Activated naive CD8-positive, alpha-beta T cell treated with anti-CD3 and anti-CD28 coated beads, Interleukin-2, amount 10 ng/mL, durations not matched to agents 7 days and 5 days (primary cell): ENCODE measurements around the gene DGKQ. TPM values are rescaled to one million over a fixed set of nuclear protein-coding genes. Genes with fewer than 3 reads are reported as not detected.
A peak's percentile ranks its signal among the peaks of the same experiment; 100 is the strongest.

Source experiments
- ATAC-seq: fragments of 150-1000 bp; cut with Tn5 transposase; one replicate; pipeline ENCODE4 v1.10.0; 2021; ENCODE audit warnings: low read depth, moderate library complexity
- POLR2A ChIA-PET: fragments of 350-600 bp; sonication (Branson Sonifier 250); formaldehyde crosslinking; loops from one replicate; lab custom pipeline; 2021; ENCODE audit warnings: antibody characterized with exemption; lab: Charles Lee
- DNase-seq: peaks from one replicate; pipeline ENCODE4 v3.0.0; 2021
- H3K27ac Mint-ChIP-seq: one replicate; pipeline ENCODE4 v1.8.0; 2022; ENCODE audit warnings: mild to moderate bottlenecking, mixed read lengths
- H3K27me3 Mint-ChIP-seq: one replicate; pipeline ENCODE4 v1.8.0; 2022; ENCODE audit warnings: mild to moderate bottlenecking, moderate library complexity, mixed read lengths
- H3K36me3 Mint-ChIP-seq: one replicate; pipeline ENCODE4 v1.8.0; 2021; ENCODE audit warnings: mild to moderate bottlenecking, mixed read lengths
- H3K4me1 Mint-ChIP-seq: one replicate; pipeline ENCODE4 v1.8.0; 2021; ENCODE audit warnings: mixed read lengths
- H3K4me3 Mint-ChIP-seq: one replicate; pipeline ENCODE4 v1.8.0; 2022; ENCODE audit warnings: mild to moderate bottlenecking, moderate library complexity, mixed read lengths
- H3K9me3 Mint-ChIP-seq: one replicate; pipeline ENCODE4 v1.8.0; 2021; ENCODE audit warnings: mixed read lengths
- total RNA-seq, 2 experiments: library from RNA; stranded (reverse); gene quantifications; one replicate each; pipeline ENCODE4 v1.2.3, GENCODE V29; 2021

DGKQ gene
- total RNA-seq, result 10 to 100 TPM; 31.3 to 32.4 TPM

GRCh38 chr4:973431-974397 lies at the start of gene DGKQ:
Gene DGKQ (minus strand): TSS chr4:973569. CDS start chr4:973482, 87 bp downstream.
- Mint-ChIP-seq H3K9me3 (no peaks in the 10 kb centered on the region), H3K4me3 (peak within 1 kb of the TSS; percentile 58), H3K27me3 (no peaks in the 10 kb centered on the region), H3K27ac (no peak within 1 kb of the TSS), H3K4me1 (peaks cover 11% of the 10 kb centered on the region), H3K36me3 (no peaks in the 10 kb centered on the region)
- ATAC-seq, result peak; percentile 87
- POLR2A ChIA-PET, result interaction anchor here (1.2 to 2.0 kb wide), 2 partner anchors 42 to 199 kb away, joined by 3 to 6 read pairs; partner anchors contain the start of genes GAK and TMEM175
- peak; percentile 93 for DNase-seq

- ATAC-seq (no peak), DNase-seq (no peak)
- Mint-ChIP-seq H3K4me1 (peaks cover 2% of the 10 kb centered on the region), H3K27me3 (no peaks in the 10 kb centered on the region), H3K27ac (no peak overlapping the region), H3K4me3 (no peak overlapping the region), H3K9me3 (no peaks in the 10 kb centered on the region), H3K36me3 (peaks cover 4% of the 10 kb centered on the region)
- POLR2A ChIA-PET, result no interaction called here
These were observed 49.3 kb upstream of the DGKQ start for GRCh38 chr4:1022739-1023066.

GRCh38 chr4:1022051-1022738 lies 48.8 kb upstream of the DGKQ start:
- DNase-seq (no peak), ATAC-seq (no peak)
- H3K9me3 Mint-ChIP-seq, result no peaks in the 10 kb centered on the region
- peaks cover 2% of the 10 kb centered on the region for H3K4me1 Mint-ChIP-seq
- H3K36me3 Mint-ChIP-seq, result peaks cover 4% of the 10 kb centered on the region
- POLR2A ChIA-PET, result interaction anchor here (0.6 kb wide), 1 partner anchor 645 kb away, joined by 5 read pairs; no protein-coding TSS in a partner anchor
- H3K27ac Mint-ChIP-seq, result no peak overlapping the region
- no peaks in the 10 kb centered on the region for H3K27me3 Mint-ChIP-seq
- no peak overlapping the region for H3K4me3 Mint-ChIP-seq

- no peak for ATAC-seq
- no peak overlapping the region for H3K27ac Mint-ChIP-seq
- H3K9me3 Mint-ChIP-seq, result no peaks in the 10 kb centered on the region
- peaks cover 2% of the 10 kb centered on the region for H3K4me1 Mint-ChIP-seq
- POLR2A ChIA-PET, result interaction anchor here (0.6 kb wide), 1 partner anchor 646 kb away, joined by 5 read pairs; no protein-coding TSS in a partner anchor
- H3K4me3 Mint-ChIP-seq, result no peak overlapping the region
- no peaks in the 10 kb centered on the region for H3K27me3 Mint-ChIP-seq
- H3K36me3 Mint-ChIP-seq, result peaks cover 4% of the 10 kb centered on the region
- DNase-seq, result no peak
These were observed 48.1 kb upstream of the DGKQ start for GRCh38 chr4:1021386-1022050.

- ATAC-seq (no peak), DNase-seq (no peak)
- Mint-ChIP-seq H3K27ac (no peak overlapping the region), H3K4me3 (no peak overlapping the region), H3K4me1 (no peaks in the 10 kb centered on the region), H3K27me3 (no peaks in the 10 kb centered on the region), H3K9me3 (no peaks in the 10 kb centered on the region), H3K36me3 (no peaks in the 10 kb centered on the region)
- POLR2A ChIA-PET, result no interaction called here
These were observed 46.5 kb upstream of the DGKQ start for GRCh38 chr4:1019729-1020470.

GRCh38 chr4:1019320-1019719 lies 46.0 kb upstream of the DGKQ start:
- ATAC-seq (no peak), DNase-seq (no peak)
- no peak overlapping the region for H3K4me3 Mint-ChIP-seq
- H3K9me3 Mint-ChIP-seq, result no peaks in the 10 kb centered on the region
- H3K27ac Mint-ChIP-seq, result no peak overlapping the region
- POLR2A ChIA-PET, result no interaction called here
- H3K27me3 Mint-ChIP-seq, result no peaks in the 10 kb centered on the region
- no peaks in the 10 kb centered on the region for H3K4me1 Mint-ChIP-seq
- no peaks in the 10 kb centered on the region for H3K36me3 Mint-ChIP-seq

- Mint-ChIP-seq H3K27ac (no peak overlapping the region), H3K9me3 (no peaks in the 10 kb centered on the region), H3K4me1 (peaks cover 5% of the 10 kb centered on the region), H3K36me3 (no peaks in the 10 kb centered on the region), H3K4me3 (no peak overlapping the region), H3K27me3 (no peaks in the 10 kb centered on the region)
- no peak for ATAC-seq
- POLR2A ChIA-PET, result interaction anchor here (0.5 kb wide), 1 partner anchor 327 kb away, joined by 3 read pairs; no protein-coding TSS in a partner anchor
- no peak for DNase-seq
These were observed 45.0 kb upstream of the DGKQ start for GRCh38 chr4:1018147-1019020.

- Mint-ChIP-seq H3K4me3 (no peak overlapping the region), H3K36me3 (no peaks in the 10 kb centered on the region), H3K27ac (no peak overlapping the region), H3K27me3 (no peaks in the 10 kb centered on the region), H3K4me1 (peaks cover 5% of the 10 kb centered on the region), H3K9me3 (no peaks in the 10 kb centered on the region)
- DNase-seq (no peak), ATAC-seq (no peak)
- POLR2A ChIA-PET, result interaction anchor here (0.5 kb wide), 1 partner anchor 328 kb away, joined by 3 read pairs; no protein-coding TSS in a partner anchor
These were observed 44.3 kb upstream of the DGKQ start for GRCh38 chr4:1017706-1018105.

- POLR2A ChIA-PET, result no interaction called here
- peaks cover 5% of the 10 kb centered on the region for H3K4me1 Mint-ChIP-seq
- no peak overlapping the region for H3K4me3 Mint-ChIP-seq
- no peaks in the 10 kb centered on the region for H3K9me3 Mint-ChIP-seq
- ATAC-seq (no peak), DNase-seq (no peak)
- H3K27ac Mint-ChIP-seq, result no peak overlapping the region
- H3K36me3 Mint-ChIP-seq, result no peaks in the 10 kb centered on the region
- no peaks in the 10 kb centered on the region for H3K27me3 Mint-ChIP-seq
These were observed 43.8 kb upstream of the DGKQ start for GRCh38 chr4:1017211-1017610.

- DNase-seq (no peak), ATAC-seq (no peak)
- no peak overlapping the region for H3K4me3 Mint-ChIP-seq
- no peak overlapping the region for H3K27ac Mint-ChIP-seq
- POLR2A ChIA-PET, result no interaction called here
- H3K9me3 Mint-ChIP-seq, result no peaks in the 10 kb centered on the region
- H3K27me3 Mint-ChIP-seq, result no peaks in the 10 kb centered on the region
- H3K4me1 Mint-ChIP-seq, result peaks cover 5% of the 10 kb centered on the region
- no peaks in the 10 kb centered on the region for H3K36me3 Mint-ChIP-seq
These were observed 42.4 kb upstream of the DGKQ start for GRCh38 chr4:1015746-1016145.

GRCh38 chr4:1015179-1015578 lies 41.8 kb upstream of the DGKQ start:
- Mint-ChIP-seq H3K27ac (no peak overlapping the region), H3K27me3 (no peaks in the 10 kb centered on the region), H3K4me1 (peaks cover 9% of the 10 kb centered on the region), H3K9me3 (no peaks in the 10 kb centered on the region), H3K4me3 (no peak overlapping the region), H3K36me3 (no peaks in the 10 kb centered on the region)
- POLR2A ChIA-PET, result no interaction called here
- ATAC-seq, result no peak
- no peak for DNase-seq
